Lower leg skin (tissue), 4 donors: Measurements from ENCODE around the gene SPATC1L. TPM values are rescaled to one million over a fixed set of nuclear protein-coding genes. Genes with fewer than 3 reads are reported as not detected.
"Not testable (repeated sequence)": the region's sequence is repeated elsewhere in the genome, so short reads cannot be mapped to it uniquely, and the experiment has no call there.

Source experiments
- DNase-seq, 2 donors: peaks; one replicate each; pipeline ENCODE4 v3.0.0-alpha.2; 2019; ENCODE audit warnings: low spot score in 2 of 2
- H3K4me3 ChIP-seq: fragments of 200-600 bp; sonication (generic); 2 replicates; pipeline ENCODE4 v1.5.1; 2017; ENCODE audit warnings: mild to moderate bottlenecking, low read depth; ENCODE audit not compliant: poor library complexity, severe bottlenecking
- CTCF ChIP-seq, 3 donors: fragments of 450-650 bp; IDR thresholded peaks; one replicate each; pipeline ENCODE4 v1.5.1; 2016; ENCODE audit warnings: antibody characterized with exemption in 3 of 3, mild to moderate bottlenecking in 3 of 3, moderate library complexity in 2 of 3
- POLR2A ChIP-seq, 2 donors: fragments of 450-650 bp; IDR thresholded peaks; one replicate each; pipeline ENCODE4 v1.6.1; 2016 to 2017; ENCODE audit warnings: antibody characterized with exemption in 2 of 2, mild to moderate bottlenecking in 1 of 2, moderate library complexity in 1 of 2
- WGBS, 2 donors: methylation state at CpG; one replicate each; pipeline ENCODE4 v1.1.5; 2018; 5-methylcytosine and 5-hydroxymethylcytosine counted together
- intact Hi-C: fragments of 100-400 bp; cut with DNase I; formaldehyde crosslinking; loops from one replicate; pipeline ENCODE4 v1.15.0; 2023; ENCODE audit warnings: low total_unique reads
- total RNA-seq, 4 donors: library from RNA; depleted of rRNA; stranded (reverse); fragments of >200 nt; gene quantifications; one replicate each; pipeline ENCODE4 v1.1.0, GENCODE V29; 2016

SPATC1L gene
- total RNA-seq, 4 donors from 2014 or later = 2.1 to 7.5 (median 4.0) TPM

DNA sequence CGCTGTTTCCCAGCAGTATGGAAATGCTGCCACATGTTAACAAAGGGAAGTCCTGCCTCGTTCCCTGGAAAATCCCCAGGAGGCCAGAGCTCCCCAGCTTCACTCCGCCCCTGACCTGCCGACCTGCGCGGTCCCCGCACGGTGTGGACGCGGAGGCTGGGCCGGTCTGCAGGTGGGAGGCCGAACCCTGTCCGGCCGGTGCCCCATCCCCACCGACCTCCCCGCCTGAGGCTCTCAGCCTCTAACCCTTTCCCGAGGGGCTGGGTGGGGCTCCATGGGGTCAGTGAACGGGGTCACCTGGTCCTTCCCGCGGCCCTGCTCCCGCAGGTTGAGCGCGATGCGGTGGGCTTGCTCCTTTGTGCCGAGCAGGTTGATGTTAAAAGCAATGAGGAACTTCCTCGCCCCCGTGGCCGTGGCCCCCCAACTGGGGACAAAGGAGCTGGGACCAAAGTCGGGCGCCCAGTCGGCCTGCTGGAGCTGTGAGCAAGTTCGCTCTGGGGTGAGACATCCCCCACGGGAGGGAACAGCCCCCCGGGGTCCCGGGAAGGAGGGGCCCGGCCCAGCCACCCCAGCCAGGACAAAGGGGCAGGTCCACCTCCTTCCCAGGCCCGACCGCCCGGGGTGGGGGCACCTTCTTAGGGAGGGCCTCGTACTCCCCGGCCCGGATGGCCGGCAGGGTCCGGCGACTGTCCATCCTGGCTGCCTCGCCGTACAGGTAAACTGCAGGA, 32.8 kb downstream of the SPATC1L start:
- no peak for TF ChIP-seq POLR2A (IDR thresholded peaks at IDR 0.05)
- no peak for TF ChIP-seq CTCF (IDR thresholded peaks at IDR 0.05)
- 85 to 88% methylated on average over 37 to 40 of the region's 47 CpGs for WGBS, 2 donors
- peak in 1 of 2 donors; percentile 87 for DNase-seq
- no peak overlapping the region for H3K4me3 ChIP-seq
- intact Hi-C loops = no loop called here

DNA sequence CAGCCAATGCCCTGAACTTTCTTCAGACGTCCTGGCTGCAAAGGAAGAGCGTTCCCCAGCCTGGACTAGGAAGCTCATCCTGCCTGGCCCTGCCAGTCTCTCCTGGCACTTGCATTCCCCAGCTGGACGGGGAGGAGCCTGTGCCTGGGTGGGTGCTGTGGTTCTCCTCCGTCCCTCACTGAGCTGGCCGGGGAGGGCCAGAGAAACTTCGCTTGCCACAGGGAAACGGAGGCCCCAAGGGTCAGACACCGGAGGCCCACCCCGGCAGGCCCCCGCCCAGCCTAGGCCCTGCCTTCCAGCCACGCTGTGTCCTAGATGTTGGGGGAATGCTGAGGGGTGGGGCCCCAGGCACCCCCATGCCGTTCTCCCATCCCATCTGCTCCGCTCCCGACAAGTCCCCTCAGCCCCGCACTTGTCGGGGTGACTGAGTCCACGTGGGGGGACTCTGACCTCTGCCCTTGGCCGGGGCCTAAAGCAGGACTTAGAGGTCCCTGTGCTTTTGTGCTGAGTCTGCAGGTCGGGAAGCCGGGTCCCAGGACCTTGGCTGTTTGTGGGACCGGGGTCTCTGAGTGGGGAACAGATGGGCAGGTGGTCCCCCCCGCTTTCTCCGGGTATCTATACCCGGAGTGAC, 33.7 kb downstream of the SPATC1L start:
- TF ChIP-seq CTCF (IDR thresholded peaks at IDR 0.05) = no peak
- no peak for TF ChIP-seq POLR2A (IDR thresholded peaks at IDR 0.05)
- peak in 1 of 2 donors; percentile 76 for DNase-seq
- H3K4me3 ChIP-seq = no peak overlapping the region
- intact Hi-C loops = no loop called here
- WGBS, 2 donors = 76 to 83% methylated on average over 18 to 23 of the region's 24 CpGs

DNA sequence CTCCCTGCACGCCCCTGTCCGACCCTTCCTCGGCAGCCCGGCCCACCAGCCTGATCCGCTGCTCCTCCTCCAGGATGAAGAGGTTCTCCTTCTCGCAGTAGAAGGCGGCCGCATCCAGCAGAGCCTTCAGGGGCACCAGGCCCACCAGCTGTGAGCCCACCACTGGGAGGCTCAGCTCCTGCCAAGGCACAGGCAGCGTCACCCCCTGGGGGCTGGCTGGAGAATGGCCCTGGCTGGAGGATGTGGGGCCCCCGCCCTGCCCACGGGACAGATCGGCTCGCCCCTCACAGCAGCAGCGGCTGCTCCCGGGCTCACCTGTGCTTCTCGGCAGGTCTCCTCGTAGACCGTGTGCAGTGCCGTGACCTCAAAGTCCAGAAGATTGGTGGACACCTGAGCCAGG, 34.2 kb downstream of the SPATC1L start:
- DNase-seq = no peak
- TF ChIP-seq POLR2A (IDR thresholded peaks at IDR 0.05) (no peak), CTCF (IDR thresholded peaks at IDR 0.05) (no peak)

GRCh38 chr21:46149205-46149901, 34.9 kb downstream of the SPATC1L start:
- intact Hi-C loops = no loop called here
- H3K4me3 ChIP-seq = no peak overlapping the region
- TF ChIP-seq CTCF (IDR thresholded peaks at IDR 0.05) (no peak), POLR2A (IDR thresholded peaks at IDR 0.05) (no peak)
- 82% methylated on average over 22 of the region's 22 CpGs for WGBS, 2 donors
- DNase-seq = no peak

More for the DNA sequence above, 34.2 kb downstream of the SPATC1L start:
- H3K4me3 ChIP-seq = no peak overlapping the region
- 62 to 63% methylated on average over 18 to 19 of the region's 19 CpGs for WGBS, 2 donors
- intact Hi-C loops = no loop called here

DNA sequence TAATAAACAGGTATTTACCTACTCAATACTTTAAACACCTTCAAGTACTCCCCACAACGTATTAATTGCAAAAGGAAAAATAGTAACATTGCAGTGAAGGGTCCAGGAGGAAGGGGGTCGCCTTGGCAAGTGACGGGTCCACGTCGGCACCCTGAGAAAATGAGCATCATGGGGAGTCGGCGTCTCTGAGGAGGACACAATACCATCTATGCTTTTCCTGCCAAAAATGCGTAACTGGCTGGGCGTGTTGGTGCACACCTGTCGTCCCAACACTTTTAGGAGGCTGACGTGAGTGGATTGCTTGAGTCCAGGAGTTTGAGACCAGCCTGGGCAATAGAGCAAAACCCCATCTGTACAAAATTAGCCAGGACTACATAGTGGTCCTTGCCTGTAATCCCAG, 36.2 kb downstream of the SPATC1L start:
- H3K4me3 ChIP-seq = no peak overlapping the region
- intact Hi-C loops = no loop called here
- DNase-seq = no peak
- 73 to 74% methylated on average over 11 of the region's 11 CpGs for WGBS, 2 donors
- no peak for TF ChIP-seq CTCF (IDR thresholded peaks at IDR 0.05)
- no peak for TF ChIP-seq POLR2A (IDR thresholded peaks at IDR 0.05)

DNA sequence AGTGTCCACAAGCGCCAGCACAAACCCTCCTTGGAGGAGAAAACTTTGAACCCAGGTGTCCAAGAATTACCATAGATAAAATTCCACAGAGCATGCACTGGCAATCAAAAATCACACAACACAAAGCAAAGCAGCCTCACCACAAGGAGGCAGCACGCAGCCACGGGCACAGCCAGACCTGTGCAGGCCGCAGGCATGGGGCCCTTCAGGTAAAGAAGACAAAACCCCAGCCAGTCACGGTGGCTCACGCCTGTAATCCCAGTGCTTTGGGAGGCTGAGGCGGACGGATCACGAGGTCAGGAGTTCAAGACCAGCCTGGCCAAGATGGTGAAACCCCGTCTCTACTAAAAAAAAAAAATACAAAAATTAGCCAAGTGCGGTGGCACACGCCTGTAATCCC, 36.8 kb downstream of the SPATC1L start:
- H3K4me3 ChIP-seq, intact Hi-C loops, DNase-seq: not testable (repeated sequence)
- 80 to 83% methylated on average over 12 of the region's 12 CpGs for WGBS, 2 donors
